HG02885 (cell line): ENCODE results near the gene WSCD1.

Source experiments
- ATAC-seq: cut with Tn5 transposase; IDR thresholded peaks from one replicate; pipeline ENCODE4 v1.9.1; 2021; ENCODE audit warnings: mild to moderate bottlenecking; ENCODE audit not compliant: unreplicated experiment, poor library complexity

Gene WSCD1

DNA sequence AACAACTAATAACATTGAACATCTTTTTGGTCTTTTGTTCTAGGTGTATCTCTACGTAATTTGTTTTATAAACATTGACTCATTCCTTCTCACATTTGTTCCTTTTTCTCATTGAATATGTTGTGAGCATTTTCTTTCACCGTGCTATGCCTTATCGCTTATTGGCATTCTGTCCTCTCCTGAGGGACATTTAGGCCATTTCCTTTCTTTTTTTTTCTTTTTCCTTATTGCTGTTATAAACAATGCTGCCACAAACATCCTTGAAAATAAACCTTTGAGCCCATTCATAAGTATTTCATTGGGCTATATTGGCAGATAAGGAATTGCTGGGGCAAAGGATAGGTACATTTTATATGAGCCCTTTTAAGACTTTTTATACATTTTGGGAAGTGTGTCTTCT lies 32.4 kb downstream of the WSCD1 start:
- ATAC-seq: no peak

DNA sequence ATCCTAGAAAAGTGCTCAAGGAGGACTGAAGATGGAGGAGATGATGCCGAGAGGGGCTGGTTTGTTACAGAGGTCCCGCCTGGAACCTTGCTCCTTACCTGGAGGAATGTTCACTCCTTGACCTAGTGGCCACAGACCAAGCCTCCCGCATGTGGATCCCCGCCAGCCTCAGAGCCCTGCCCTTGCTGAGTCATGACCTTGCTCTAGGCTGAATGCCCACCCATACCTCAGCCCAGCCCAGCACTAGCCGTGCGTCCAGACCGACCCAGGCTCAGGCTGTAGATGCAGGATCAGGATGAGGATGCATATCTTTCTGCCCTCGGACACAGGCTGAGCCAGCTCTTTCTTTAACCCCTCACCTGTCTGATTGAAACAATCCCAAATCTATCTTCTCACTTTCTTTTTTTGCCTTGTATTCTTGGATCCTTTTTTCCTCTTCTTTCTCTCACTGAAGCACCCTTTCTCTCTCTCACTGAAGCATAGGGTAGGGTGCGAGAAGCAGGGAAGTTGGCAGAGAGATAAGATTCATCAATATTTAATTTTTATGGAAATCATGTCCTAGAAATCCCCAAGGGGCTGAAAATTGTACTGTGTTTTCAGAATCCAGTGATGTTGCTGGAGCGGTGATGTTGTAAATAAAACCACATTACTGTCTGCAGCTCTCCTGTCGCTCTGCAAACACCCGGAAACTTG lies 34.9 kb downstream of the WSCD1 start:
- ATAC-seq: no peak

DNA sequence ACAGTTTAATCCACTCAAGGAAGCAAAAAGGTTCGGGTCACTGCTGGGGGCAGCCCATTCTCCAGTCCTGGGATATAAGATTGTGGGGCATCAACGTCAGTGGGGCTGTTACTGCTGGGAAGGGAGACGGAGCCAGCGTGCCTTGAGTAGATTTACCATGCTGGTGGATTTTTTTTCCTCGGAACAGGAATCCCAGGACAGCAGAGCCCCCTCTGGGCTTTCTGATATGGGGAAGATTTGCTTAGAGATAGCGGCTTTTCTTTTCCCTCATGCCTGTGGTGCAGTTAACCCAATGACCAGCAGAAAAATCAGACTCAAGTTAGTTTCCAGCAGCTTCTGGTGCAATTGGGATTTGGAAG lies 35.4 kb downstream of the WSCD1 start:
- ATAC-seq: no peak

DNA sequence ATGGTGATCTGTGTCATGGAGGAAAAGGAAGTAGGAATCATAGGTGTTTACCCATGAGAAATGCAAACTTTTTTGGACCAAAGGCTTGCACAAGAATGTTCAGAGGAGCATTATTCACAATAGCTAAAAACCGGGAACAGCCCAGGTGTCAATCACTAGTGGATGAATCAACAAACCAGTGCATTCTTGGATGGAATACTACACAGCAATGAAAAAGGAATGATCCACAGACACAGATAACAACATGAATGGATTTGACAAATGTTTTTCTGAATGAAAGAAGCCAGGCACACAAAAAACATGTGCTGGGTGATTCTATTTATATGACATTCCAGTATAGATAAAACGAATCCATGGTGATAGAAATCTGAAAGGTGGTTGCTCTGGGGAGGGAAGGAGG lies 36.0 kb downstream of the WSCD1 start:
- ATAC-seq: no peak

DNA sequence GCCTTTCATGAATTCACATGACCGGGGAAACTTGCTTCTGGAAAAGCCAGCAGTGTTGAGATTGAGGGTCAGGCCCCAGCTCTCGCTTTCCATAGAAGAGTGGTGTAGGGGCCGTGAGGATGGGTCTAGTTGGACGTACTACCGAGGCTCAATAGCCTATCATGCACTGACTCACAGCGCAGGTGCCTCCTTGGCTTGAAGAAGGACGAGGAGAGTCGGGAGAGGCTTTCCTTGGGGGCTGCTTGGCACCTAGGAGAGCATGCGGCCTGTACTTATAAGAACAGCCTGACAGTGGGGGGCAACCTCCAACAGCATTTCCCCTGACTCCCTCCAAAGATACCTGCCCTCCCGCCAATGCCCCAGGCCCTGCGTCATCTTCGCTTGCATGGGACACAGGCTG lies 37.6 kb downstream of the WSCD1 start:
- no peak for ATAC-seq

DNA sequence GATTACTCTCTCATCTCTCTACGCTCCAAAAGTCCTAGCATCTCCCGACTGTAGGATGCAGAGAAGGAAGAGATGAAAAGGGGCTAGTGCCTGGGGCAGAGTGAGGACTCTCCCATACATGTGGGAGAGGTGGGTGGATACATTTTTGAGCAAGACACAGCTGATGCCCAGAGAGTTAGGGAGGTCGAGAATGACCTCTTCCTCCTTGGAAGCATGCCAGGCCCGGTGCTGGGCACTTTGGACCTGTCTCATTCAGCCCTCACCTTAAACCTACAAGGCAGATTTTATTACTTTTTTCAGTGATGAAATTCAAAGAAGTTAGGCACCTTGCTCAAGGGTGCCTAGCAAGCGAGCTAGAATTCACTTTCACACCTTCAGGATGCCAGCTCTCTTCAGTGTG lies 38.2 kb downstream of the WSCD1 start:
- no peak for ATAC-seq

DNA sequence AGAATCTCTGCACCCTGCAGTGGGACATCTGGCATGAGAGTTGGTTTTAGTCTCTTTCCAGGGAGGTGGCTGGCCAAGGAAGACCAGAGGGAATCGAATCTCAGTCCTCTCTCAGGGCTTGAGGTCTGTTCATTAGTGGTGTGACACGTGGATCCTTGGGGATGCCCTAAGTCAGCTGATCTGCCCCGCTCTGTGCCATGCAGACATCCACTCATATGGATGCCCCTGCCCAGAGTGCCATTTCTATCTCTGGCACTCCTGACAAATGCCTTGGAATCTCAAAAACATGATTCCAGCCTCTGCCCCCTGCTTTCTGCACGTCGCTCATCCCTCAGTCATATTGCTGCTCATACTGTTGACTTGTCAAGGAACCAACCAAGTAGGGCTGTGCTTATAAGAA lies 38.8 kb downstream of the WSCD1 start:
- ATAC-seq: no peak

DNA sequence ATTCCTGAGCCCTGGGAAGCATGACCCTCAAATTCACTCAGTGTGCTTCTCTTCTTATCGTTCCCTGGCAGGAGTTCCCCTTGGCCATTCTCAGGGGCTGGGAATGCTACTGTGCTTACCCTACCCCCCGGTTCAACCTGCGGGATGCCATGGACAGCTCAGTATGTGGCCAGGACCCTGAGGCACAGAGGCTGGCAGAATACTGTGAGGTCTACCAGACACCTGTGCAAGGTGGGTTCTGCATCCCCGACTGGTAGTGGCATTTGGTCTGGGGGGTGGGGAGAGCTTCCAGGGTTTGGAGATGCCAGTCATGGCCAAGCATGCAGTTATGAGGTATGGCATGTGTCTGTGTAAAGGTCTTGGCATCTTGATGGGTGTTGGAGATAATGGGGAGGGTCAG lies 39.4 kb downstream of the WSCD1 start:
- no peak for ATAC-seq

DNA sequence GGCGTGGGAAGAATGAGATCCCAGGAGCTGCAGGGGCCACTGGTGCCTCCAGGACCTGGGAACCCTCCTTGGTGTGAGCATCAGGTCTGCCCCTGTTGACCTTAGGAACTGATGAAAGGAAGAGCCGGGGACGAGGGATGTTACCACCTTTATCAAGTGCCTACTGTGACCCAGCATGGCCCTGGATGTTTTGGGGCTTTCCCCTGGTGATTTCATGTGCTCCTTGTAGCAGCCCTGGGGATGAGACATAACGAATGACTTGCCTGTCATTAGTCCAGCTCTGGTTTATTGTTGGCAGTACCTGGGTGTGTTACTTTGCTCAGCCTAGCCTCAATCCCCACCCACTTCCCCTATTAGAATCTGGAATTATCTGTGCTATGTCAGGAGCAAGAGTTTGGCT lies 39.9 kb downstream of the WSCD1 start:
- ATAC-seq: no peak

DNA sequence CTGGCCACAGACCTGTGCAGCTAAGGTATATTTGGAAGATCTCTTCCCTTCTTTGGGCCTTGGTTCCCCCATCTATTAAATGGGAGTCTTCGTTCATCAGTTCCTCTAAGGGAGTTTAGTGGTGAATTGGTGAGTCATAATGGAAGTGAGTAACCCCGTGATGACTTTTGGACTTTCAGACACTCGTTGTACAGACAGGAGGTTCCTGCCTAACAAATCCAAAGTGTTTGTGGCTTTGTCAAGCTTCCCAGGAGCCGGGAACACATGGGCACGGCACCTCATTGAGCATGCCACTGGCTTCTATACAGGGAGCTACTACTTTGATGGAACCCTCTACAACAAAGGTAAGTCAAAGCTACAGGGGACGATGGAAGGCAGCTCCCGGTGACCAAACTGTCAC lies 40.4 kb downstream of the WSCD1 start:
- no peak for ATAC-seq

DNA sequence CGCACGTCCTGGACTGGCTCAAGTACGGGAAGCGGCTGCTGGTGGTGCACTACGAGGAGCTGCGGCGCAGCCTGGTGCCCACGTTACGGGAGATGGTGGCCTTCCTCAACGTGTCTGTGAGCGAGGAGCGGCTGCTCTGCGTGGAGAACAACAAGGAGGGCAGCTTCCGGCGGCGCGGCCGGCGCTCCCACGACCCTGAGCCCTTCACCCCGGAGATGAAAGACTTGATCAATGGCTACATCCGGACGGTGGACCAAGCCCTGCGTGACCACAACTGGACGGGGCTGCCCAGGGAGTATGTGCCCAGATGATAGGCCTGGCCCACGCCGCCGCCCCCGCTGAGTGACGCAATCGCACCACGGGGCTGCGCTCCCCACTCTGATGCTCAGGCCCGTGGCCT lies 50.2 kb downstream of the WSCD1 start:
- no peak for ATAC-seq

DNA sequence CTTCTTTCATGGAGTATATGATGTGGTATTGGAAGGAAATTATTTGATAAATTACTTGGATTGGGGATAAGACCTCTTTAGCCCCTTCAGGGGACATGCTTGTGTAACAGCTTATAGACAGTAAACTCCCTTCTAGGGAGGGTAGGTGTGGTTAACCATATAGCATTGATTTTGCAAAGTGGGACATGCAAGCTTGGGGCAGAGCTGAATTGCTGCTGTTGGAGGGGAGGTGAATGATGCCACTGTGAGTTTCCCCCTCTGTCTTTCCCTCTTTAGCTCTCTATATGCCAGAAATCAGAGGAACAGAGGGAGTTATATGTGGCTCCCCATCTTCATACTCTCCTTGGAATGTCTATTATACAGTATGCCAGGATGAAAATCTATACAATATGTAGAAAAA lies 54.7 kb downstream of the WSCD1 start:
- no peak for ATAC-seq

DNA sequence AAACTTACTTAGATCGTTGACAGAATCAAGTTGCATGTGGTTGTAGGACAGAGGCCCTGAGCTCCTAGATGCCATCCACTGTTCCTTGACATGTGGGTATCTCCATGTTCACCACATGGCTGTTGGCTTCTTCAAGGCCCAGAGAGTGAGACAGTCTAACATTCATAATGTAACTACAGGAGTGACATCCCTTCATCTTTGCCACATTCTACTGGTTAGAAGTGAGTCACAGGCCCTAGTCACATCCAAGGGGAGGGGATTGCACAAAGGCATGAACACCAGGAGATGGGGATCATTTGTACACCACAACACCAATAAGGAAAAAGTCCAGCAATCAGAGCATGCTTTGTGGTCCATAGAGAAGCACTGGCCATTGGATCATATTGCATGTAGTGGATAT lies 56.6 kb downstream of the WSCD1 start:
- no peak for ATAC-seq

DNA sequence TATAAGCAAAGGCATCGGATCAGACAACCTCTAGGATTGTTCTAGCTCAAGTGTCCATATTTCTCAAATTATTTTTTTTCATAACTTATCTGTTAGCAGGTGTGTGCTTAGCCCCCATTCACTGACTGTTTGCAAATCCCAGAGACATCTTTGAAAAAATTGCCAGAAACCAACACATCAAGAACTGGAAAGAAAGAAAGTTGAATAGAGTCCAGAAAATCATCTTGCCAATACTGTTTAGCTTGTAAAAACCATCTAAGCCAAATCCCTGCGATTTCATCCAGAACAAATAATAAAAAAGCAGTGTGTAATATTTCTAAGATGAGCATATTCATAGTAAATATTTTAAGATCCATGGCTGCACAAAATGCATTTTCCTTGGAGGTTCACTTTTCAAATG lies 64.5 kb downstream of the WSCD1 start:
- no peak for ATAC-seq

DNA sequence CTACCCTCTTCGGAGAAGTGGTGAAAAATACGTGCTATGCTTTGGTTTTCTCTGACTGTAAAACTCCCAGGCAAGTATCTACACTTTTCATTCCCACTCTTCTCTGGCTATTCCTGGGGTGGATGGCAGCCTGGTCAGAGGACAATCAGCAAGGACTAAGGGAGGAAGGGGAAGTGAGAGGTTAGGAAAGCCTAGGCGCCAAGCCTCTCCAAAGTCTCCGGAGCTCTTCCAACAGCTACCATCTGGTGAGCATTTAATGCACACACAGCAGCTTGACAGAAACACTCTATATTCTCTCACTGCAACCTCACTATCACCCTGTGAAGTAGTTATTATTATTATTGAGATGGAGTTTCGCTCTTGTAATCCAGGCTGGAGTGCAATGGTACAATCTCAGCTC lies 65.1 kb downstream of the WSCD1 start:
- no peak for ATAC-seq

DNA sequence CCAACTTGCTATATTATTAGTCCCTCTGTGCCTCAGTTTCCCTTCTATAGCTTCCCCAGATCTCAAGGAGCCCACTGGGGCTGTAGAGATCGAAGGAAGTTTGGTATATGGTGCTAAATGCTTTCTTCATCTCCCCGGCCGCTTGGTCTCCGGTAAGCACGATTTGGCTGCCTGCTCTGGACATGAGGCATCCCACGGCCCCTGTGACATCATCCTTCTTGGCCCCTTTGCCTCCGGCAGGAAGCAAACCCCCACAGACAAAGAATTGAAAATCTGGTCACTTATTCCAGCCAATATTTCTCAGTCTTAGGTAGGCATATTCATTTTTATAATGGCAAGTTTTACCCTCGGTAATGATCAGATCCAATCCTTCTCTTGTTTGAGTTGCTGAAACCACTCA lies 65.8 kb downstream of the WSCD1 start:
- ATAC-seq: no peak

DNA sequence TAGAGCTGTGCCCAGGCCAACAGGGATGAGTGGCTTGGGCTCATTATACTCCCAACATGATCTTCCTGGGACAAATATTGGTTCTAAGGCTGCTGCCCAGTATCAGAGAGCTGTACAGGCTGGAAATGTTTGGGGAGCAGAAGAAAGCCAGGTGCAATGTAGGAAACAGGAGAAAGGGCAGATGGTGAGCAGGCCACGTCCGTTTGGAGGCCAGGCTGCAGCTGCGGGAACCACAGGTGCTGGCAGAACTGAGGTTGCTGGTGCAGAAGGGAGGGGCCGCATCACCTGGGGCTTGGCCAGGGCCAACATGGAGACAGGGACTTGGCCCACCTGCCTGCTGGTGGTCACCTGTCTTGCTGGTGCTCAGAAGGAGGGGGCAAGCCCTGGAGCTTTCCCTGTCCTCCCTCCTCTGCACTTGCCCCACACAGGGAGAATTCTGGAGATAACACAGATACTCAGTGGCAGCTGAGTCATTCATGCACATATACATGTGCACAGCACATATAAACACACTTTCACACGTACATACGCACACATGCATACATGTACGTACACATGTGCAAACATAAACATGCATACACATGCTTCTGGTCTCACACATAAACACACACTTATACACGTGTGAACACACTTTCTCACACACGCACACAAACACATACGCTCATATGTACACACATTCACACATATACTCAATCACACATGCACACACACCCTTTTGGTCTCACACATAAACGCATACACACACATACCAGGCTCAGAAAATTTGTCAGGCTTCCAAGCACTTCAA lies 67.7 kb downstream of the WSCD1 start:
- no peak for ATAC-seq

DNA sequence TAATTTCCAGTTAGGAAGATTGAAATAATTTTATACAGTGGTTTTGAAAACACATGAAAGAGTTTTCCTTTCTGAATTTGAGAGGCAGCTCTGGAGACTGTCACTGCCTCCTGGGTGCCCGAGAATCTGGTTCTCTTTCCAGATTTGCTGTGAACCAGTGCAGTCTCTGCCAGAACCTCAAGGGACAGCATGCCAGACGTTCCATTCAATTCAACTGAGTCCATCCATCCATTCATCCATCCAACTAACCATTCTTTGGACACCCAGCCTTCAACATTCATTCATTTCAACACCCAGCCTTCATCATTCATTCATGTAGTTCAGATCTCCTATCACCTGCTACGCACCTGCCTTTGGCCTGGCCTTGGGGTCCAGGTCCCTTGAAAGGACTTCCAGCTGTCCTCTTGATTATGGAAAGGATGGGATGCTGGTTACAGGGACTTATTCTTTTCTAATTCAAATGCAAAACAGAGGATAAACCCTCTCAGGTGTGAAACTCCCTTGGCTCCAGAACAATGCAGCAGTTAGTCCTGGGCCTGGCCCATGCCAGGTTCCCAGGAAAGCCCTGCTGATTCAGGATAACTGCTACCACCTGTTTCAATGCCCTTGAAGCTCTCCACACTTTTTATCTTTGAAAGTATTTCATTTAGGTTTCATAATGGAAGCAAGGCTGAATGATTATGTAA lies 68.7 kb downstream of the WSCD1 start:
- ATAC-seq: no peak

DNA sequence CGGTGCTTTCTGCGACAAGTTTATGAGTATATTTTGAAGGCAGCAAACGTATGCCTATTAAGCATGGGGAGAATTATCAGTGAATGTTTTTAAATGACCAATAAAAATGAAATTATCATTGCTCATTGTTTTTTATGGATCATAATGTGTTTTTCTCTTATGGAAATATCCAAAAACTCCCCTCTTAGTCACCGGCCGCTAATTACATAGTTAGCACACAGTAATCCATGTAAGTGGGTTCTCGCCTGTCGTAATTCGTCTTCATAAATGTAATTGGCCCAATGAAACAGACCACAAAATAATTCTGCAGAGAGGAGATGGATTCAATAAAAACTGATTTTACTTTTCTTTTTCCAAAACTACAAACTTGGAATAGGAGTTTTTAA lies 69.3 kb downstream of the WSCD1 start:
- ATAC-seq: no peak

DNA sequence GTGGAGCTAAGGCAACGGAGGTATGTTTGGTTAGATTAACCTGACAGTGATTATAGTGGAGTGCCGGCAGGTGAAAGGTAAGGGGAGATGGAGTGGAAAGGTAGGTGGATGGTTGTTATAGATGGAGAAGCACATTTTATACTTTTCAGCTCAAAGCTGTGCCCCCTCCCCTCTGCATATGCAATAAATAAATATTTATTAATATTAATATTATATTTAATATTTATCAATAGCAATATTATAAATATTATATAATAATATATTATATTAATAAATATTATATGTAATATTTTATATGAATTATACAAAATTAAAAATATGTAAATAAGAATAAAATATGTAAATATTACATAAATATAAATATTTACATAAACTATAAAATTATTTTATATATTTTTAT lies 70.0 kb downstream of the WSCD1 start:
- ATAC-seq: no peak

DNA sequence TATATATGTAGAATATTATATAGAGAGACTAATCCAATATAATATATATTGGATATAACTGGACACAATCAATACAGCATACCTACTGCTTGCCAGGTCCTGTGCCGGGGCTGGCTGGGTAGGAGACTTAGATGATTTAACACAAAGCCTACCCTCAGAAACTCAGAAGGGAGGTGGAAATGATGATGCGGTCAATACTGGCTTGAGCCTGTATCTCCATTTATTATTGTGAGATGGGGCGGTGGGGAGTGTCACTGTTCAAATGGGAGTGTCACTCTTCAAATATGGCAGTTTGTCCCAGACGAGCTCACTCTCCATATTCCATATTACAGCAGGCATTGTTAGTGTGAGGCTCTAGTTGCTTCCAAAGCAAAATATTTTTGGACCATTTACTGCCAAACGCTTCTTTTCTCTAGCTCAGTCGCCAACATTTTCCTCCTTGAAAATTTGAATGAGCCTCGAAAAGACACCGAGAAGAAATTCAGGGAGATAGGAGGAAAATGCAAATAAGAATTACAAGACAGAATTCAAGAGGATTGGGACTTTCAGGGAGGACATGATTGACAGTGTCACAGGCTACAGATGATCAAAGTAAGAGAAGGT lies 70.7 kb downstream of the WSCD1 start:
- no peak for ATAC-seq
